Measurements from ENCODE around the gene ITPR3.

ITPR3 gene

DNA sequence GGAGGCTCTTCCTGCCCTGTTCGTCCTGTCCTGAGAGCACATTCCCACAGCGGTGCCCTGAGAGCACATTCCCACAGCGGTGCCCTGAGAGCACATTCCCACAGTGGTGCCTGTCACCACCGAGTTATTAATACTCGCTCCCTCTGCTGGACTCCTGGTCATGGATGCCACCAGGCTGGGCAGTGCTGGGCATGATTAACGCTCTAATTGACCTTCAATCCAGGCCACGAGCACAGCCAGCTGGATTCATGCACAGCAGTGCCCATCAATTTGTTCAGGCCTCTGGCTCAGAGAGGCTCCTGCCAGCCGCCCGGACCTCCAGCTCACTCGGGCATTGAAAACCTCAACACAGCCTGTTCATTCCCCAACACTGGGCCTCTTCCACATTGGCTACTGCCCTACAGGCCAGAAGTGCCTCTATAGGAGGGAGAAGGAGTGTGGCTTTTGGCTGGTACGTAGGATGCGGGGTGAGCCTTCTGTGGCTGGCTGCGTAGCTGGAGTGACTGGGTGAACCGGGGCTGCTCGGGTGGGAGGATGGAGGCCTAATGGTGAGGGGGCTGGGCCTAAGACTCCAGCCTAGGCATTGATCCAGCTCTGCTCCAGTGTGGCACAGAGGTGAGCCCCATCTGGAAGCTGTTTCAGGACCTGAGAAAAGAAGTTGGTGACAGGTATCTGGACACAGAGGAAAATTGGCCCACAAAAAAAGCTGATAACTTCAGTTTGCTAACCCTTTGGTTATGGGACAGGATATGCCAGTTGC lies 116.3 kb downstream of the ITPR3 start:
- no peak for DNase-seq (ENCODE audit: low read depth in 2 of 2)

DNA sequence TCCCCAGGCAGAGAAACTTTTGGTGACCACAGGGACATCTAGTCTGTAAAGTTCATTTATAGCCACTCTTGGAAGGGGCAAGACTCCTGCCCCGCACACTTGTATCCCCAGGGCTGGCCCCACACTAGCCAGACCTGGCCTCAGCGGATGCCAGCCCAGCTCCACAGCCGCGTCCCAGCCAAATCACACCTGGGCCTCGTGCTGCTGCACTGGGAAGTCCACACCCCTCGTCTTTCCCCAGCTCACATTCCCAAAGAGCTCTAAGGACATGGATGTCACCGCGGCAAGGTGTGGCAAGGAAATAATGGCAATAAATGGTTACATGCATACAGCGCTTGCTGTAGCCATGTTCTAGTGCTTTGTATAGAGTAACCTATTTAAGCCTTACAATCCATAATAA lies 117.0 kb downstream of the ITPR3 start:
- no peak for DNase-seq (ENCODE audit: low read depth in 2 of 2)

DNA sequence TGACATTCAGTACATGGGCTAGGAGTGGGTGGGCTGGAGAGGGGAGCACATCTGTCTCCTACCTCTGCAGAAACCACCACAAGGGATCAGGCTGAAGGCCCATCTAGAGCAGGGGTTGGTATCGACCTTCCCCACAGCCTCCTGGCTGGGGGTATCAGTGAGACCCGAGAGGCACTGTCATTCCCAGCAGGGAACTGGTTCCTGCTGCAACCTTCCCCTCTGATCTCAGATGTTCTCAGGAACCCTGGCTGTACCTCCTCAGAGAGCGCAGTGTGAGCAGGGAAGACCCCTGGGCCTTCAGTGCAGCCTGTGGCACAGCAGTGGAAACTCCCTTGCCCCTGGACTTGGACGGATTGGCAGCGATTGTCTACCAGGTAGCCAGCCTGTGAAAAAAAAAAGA lies 117.8 kb downstream of the ITPR3 start:
- no peak for DNase-seq (ENCODE audit: low read depth in 2 of 2)

DNA sequence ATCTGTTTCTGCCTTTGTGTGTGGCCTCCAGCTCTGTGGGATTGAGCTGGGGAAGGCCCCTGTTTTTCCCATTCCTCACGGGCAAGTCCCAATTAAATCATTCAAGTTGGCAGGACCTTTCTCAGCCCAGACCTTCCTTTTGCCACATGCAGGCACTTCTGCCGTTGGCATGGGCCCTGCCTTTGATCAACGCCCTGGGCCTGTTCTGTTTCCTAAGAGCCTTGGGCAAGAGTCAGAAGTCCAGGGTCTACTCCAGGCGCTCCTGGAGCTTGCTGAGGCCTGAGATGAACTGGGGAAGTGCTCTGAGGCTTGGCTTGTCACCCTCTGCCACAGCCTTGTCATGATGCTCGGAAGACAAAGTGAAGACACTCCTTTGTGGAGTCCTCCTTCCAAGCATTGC lies 118.4 kb downstream of the ITPR3 start:
- DNase-seq (ENCODE audit: low read depth in 2 of 2), result no peak

DNA sequence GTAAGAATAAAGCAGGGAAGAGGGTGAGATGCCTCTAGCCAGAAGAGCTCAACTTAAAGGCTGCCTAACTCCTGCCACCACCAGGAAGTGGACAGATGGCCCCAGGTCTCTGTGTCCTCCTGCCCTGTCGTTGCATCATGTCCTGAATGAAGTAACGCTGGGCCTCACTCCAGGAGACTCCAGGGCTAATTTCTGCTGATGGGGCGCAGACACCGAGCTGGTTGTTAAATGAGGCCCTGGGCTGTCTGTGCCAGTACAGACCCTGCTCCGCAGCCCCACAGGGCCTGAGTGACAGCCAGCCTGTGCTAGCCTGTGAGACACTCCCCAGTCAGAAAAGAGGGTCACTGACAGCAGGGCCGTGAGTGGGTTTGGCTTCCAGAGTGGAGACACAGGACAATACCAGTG lies 119.1 kb downstream of the ITPR3 start:
- no peak for DNase-seq (ENCODE audit: low read depth in 2 of 2)

DNA sequence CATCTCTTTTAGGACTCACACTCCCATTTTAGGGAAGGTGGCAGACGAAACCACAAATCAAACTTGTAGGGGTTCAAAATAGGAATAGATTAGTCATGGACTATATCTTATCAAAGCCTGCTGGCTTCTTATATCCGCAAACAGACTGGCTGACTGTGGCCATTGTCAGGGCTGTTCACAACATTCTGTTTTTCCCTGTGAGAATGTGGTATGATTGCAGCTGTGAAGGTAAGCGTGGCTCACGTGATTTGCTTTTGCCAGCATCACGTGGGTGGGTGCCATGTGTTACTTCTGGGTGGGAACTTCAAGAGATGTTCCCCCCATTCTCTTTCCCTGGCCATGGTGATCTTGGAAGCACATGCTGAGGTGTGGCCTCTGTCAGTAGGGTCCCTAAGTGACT lies 119.7 kb downstream of the ITPR3 start:
- no peak for DNase-seq (ENCODE audit: low read depth in 2 of 2)

DNA sequence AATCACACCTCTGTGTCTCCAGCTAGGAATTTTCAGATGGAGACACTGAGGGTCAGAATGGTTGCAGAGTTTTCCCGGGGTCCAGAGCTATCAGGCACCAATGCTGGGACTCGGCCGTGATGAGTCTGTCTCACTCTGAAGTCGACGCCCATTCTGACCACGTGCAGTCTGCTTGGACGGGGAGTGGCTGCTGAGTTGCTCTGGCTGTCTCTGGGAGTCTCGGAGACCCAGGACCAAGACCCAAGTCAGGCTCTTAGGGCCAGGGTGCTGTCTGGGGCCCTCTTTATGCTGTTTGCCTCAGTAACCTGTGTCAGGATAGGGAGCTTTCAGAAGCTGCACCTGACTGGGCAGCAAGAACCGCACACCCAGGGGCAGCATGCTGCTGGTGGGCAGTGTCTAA lies 121.0 kb downstream of the ITPR3 start:
- no peak for DNase-seq (ENCODE audit: low read depth in 2 of 2)

DNA sequence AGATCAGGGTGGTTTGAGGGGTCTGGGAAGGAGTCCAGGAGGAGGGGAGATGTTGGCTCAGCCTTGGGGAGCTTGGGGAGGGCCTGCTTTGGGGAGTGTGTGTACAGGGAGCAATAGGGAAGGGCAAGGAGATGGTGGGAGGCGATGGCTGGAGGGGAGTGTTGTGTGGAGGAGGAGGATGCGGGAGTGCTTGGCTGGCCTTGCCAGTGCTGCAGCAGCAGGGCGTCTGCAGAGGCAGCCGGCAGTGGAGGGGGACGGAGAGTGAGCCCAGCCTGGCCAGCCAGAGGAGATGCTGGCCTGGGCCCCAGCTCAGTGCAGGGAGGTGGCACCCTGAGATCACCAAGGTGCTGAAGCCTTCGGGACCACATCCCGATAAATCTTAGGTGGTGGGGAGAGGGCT lies 121.7 kb downstream of the ITPR3 start:
- DNase-seq (ENCODE audit: low read depth in 2 of 2), result no peak

DNA sequence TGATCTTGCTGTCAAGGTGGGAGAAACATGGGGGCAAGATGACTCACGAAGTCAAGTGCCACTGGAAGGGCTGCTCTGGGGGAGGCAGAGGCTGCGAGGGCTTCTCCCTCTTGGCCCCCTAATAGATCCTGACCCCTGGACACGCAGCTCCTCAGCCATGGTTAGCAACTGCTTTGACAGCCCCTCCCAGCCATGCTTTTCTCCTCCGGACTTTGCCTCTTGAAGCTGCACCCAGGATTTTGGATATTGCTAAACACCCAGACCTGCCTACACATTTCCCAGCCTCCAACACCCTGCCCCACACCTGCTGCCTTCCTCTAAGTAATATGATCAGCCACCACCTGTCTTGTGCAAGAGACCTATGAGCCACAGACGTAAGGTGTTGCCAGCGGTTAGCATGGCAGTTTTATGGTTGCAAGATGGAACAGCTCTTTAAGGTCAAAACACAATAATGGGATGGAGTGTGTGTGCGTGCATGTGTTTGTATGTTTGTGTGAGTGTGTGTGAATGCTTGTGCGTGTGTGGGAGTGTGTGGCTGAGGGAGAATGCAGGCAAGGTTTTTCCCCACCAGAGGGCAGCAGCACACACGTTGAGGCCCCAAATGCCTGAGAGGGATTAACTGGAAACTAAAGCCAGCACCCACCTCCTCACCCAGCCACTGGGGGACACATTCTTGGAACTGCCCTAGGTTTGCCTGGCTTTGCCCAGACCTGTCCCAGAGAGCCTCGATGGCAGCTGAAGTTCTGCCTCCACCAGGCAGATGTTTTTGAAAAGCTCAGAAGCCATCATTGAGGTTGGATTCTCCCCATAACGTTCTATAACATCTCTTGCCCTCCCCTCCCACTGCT lies 123.1 kb downstream of the ITPR3 start:
- DNase-seq (ENCODE audit: low read depth in 2 of 2), result peak; percentile 59 to 69

DNA sequence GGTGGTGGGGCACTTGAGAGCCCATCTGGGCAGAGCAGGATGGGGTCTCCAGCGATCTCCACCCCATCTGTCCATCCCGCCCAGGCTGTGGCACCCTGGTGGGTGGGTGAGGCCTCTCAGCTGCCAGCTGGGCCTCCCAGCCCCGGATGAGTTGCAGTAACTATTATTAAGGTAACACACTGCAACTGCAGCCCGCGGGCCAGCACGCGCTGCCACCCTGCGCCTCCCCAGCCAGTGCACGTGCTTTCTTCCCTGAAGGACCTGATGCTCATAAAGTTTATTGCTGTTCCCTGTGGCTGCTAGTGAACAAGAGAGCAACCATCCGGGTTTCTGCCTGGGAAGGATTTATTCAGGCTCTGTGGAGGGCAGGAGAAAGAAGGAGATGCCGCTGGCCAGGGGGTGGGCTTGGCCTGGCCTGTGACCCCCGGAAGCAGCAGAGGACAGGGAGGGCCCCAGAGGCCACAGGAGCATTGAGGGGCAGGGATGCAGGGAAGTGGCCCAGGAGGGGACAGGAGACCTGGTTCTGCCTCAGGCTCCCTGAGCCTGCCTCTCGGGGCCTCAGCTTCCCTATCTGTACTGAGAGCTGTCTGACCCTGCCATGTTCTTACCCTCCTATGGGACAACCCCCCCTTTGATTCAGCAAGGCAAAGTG lies 123.9 kb downstream of the ITPR3 start:
- DNase-seq (ENCODE audit: low read depth in 2 of 2), result no peak

DNA sequence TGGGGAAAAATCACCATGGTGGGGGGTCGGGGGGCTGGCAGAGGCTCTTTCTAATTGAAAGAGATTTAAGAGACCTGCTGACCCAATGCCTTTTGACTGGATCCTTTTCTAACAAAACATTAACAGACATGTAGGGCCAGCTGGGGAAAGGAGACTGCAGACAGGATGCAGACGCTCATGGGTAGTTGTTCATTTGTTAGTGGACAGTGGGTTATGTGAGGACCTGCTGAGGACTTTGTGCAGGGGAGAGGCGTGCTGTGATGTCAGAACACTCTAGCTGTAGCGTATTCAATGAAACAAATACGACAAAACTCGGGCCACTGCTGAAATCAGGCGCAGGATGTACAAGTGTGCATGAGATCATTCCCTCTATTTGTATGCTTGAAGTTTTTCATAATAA lies 124.4 kb downstream of the ITPR3 start:
- DNase-seq (ENCODE audit: low read depth in 2 of 2), result no peak
